ENCODE measurements around the gene ERC2.
A peak's percentile ranks its signal among the peaks of the same experiment; 100 is the strongest.

ERC2 gene

GRCh38 chr3:55487381-55488241, 980.7 kb downstream of the ERC2 start:
- no peak for DNase-seq (ENCODE audit: low read depth in 2 of 3, low spot score in 2 of 3)

GRCh38 chr3:55486857-55487380, 981.3 kb downstream of the ERC2 start, which contains the start of gene WNT5A:
TSS of gene WNT5A (minus strand) at chr3:55487306. CDS start at chr3:55486985, 321 bp downstream.
- DNase-seq (ENCODE audit: low read depth in 2 of 3, low spot score in 2 of 3), result no peak

- no peak for DNase-seq (ENCODE audit: low read depth in 2 of 3, low spot score in 2 of 3)
Observed at GRCh38 chr3:55486101-55486856, 982.0 kb downstream of the ERC2 start.

DNA sequence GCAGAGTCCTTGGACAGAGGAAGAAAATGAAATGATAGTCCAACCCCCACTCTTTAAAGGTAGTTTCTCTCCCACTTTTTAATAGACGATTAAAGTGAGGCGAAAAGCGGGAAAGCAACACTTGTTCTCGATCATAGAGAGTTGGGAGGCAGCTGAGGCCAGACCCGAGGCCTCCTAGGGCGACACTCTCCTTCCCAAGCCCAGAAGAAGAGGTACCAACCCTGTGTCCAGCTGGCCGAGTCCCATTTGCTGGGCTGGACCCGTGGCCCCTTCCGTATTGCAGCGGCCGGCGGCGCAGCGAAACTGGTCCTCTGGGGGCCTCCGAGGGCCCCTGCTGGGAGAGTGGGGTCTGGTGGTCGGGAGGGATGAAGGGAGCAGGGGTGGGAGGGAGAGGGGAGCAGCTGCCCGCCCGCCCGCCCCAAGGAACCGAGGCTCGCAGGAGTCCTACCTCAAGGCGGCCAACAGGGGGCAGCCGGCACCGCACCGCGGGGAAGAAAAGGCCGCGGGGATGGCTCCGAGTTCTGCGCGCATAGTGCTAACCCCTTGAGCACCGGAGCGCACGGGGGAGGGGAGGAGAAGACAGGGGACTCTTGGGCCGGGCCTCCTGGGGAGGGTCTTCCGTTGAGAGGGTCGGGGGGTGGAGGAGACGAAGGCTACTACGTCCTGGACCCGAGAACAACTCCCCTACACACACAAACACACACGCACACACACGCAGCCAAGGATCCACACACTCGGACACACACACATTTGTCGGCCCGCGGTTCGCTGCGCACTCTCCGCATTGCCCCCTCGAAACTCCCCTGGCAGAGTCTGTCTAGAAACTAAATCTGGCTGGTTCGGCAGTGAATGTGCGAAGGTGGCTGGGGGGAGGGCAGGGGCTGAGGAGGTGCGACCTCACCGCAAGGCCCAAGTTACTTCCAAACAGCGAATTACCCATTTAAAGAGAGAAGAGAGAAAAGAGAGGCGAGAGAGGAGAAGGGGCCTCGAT, 983.2 kb downstream of the ERC2 start:
- peak in 2 of 3 experiments; percentile 17 to 19 for DNase-seq (ENCODE audit: low read depth in 2 of 3, low spot score in 2 of 3)

DNA sequence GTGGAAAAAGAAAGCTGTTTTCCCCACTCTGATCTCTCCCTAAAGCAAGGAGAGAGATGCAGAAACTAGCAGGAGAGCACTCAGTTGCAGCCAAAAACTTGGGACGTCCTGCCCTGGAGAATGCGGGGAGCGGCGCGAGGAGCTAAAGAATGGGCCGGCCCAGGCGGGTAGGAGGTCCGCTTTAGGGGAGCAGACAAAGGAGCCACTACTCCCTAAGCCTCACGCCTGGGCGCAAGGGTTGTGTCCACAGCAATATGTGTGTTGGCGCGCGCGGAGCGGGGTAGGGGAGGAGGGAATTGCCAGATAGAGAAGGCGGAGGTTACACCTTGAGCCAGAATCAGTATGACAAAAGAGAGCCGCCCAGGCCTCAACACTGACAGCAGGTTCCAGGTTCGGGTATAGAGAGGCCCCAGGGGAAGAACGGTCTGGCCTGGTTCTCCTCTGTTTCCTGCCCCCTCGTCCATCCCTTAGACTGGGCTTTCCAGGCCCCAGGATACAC, 984.0 kb downstream of the ERC2 start:
- no peak for DNase-seq (ENCODE audit: low read depth in 2 of 3, low spot score in 2 of 3)

DNA sequence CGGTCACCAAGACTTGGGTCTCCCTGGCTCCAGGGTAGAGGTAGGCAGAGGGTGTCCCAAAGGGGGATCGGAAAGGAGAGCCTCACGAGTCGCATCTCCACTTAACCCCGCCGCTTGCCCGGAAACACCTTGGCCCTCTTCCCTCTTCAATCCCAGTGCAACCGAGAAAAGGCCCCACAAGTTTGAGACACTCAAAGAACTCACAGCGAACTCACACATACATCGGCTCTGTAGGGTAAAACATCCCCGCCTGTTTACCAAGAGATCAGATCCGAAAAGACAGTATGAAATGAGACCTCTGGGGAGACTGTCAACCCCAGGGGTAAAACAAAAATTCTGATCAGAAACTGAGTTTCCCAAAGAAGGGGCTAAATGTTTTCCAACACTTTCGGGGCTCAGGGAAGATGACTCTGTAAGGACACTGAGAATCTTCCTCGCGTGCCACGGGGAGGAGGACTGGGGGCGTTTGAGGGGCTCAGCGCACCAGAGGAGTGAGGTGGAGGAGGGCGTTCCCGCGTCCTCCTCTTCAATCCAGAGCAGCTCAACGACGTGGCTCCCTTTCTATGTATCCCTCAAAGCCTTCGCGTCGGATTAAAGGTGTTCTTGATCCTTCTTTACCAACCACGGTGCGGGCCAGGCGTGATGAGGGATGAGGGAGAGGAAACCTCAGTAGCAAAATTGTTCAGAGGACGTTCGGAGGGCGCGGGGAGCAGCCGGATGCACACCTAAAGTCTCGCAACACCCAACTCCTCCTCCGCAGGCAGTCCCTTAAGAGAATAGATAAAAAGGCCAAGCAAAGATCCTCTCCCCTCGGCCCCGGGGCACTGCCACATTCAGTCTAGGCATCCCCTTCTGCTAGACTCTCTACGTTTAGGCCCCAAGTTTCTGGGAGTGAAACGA, 984.8 kb downstream of the ERC2 start:
- DNase-seq (ENCODE audit: low read depth in 2 of 3, low spot score in 2 of 3), result no peak

DNA sequence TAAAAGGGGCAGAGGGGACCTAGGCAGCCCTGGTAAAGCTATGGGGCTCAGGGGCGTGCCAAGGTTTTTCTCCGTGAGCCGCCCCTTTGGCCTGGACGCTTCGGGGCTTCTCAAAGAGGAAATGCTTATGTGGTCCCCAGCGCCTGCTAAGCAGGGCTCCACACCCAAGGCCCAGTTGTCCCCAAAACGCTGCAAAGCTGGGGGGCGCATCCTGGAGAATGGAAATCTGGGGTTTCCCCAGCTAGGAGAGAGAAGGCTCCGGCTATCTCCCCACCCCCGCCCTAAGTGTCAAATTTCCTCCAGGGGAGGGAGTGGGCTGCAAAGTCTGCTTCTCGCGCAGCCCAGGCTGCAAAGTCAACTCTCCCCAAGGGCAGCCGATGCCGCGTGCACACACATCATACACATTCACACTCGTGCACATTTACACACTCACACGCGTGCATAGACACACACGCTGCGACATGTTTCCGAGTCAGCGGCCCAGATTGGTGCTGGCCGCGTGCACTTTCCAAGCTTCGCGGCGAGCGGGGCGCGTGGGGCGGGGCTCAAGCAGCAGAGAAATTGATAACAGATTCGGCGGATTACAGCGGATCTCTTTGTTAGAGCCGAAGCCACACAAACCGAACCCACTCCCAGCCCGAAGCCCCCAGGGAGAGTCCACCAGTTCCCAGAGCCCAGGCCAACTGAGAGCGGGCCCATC, 985.6 kb downstream of the ERC2 start:
- no peak for DNase-seq (ENCODE audit: low read depth in 2 of 3, low spot score in 2 of 3)

GRCh38 chr3:55481744-55482495, 986.3 kb downstream of the ERC2 start:
- DNase-seq (ENCODE audit: low read depth in 2 of 3, low spot score in 2 of 3), result no peak

GRCh38 chr3:55480911-55481743, 987.1 kb downstream of the ERC2 start:
- no peak for DNase-seq (ENCODE audit: low read depth in 2 of 3, low spot score in 2 of 3)

DNA sequence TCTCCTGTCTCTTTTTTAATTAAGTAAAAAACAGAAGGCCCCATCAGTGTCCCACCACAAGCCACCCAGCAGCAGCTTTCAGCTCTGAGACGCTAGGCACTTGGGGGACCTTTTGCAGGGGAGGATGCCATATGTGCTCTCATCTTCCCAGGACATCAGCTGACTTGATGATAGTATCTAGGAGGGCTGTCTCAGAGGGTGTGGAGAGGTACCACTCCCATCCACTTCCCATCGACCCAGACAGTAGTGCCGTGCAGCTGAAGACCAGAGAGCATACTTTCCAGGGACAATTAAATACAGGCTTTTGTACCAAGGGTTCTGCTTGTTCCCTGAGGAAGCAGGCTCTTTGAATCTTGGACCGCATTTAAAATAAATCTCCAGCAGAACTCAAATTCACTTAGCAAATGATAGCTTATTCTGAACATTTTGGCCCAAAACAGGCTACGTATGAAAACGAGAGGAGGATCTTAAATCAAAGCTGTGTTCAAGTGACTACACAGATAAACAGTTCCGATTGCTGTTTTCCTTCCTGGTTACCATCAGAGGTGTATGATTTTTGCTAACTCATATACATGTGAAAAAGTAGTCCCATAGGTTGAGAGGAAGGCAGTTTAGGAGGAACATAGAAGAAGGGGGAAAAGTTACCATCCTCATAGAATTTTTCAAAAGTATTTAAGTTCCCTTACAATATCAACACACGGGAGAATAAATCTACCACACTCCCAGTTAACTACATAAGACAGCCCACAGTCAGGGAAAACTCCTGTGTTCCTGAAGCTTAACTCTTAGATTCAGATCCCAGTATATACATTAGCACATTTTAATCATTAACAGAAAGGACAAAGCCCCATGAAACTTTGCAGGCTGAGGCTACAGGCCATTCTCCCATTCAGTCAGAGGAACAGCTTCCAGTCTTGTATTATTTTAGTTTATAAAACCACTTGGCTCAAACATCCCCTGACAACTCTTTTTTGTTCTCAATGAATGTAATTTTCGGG, 990.7 kb downstream of the ERC2 start:
- DNase-seq (ENCODE audit: low read depth in 2 of 3, low spot score in 2 of 3), result no peak

DNA sequence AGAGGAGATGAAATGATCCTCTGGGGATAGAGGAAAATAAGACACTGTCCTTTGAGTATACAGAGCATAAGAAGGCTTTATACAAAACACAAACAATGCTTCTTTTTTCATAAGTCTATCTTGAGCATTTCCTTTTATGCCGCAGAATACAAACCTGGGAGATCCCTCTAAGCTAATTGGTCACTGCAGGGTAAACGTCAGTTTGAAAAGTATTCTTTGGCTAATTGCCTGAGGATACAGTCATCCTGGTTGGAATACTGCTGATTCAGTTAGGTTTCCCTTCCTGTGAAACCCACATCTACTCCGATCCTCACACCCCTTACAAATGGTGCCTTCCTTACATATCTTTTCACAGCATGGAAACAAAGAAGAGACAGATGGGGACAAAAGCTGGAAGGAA, 991.8 kb downstream of the ERC2 start:
- no peak for DNase-seq (ENCODE audit: low read depth in 2 of 3, low spot score in 2 of 3)

GRCh38 chr3:55474213-55474632, 994.0 kb downstream of the ERC2 start:
- DNase-seq (ENCODE audit: low read depth in 2 of 3, low spot score in 2 of 3), result no peak

DNA sequence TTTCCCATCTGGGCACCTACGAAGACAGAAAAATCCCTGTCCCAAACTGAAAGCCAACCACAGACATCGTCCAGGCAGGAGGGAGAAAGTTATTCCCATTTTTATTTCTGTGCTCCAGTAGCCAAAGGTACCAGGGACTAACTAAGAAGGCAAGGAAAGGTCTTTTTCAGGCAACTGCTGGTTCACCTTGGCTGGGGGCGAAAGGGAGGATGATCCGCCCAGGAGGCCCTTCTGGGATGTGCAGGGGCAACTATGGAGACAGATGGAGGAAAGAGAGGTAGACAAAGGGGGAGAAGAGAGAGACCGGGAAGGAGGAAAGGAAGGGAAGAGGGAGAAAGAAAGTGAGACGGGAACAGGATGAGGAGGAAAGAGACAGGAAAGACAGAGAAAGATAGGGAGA, 994.5 kb downstream of the ERC2 start:
- no peak for DNase-seq (ENCODE audit: low read depth in 2 of 3, low spot score in 2 of 3)

- no peak for DNase-seq (ENCODE audit: low read depth in 2 of 3, low spot score in 2 of 3)
Observed at GRCh38 chr3:55471522-55472280, 996.6 kb downstream of the ERC2 start.

- DNase-seq (ENCODE audit: low read depth in 2 of 3, low spot score in 2 of 3), result no peak
Observed at GRCh38 chr3:55471084-55471483, 997.2 kb downstream of the ERC2 start.

Measured in activated CD8-positive, alpha-beta memory T cell treated with anti-CD3 and anti-CD28 coated beads for 48 hours (primary cell).